SK-N-SH (cell line): ENCODE data around the gene STK39.

Source experiments
- CHD2 ChIP-seq: fragments of 150-350 bp; IDR thresholded peaks from 2 replicates; pipeline ENCODE4 v1.6.1; 2018; ENCODE audit warnings: low read length; ENCODE audit not compliant: partially characterized antibody
- CTCF ChIP-seq: fragments of 200-600 bp; sonication (generic); IDR thresholded peaks from 2 replicates; pipeline ENCODE4 v1.6.1; 2017; ENCODE audit warnings: antibody characterized with exemption, mild to moderate bottlenecking, moderate library complexity
- FOXJ3 ChIP-seq: sonication (generic); formaldehyde crosslinking; IDR thresholded peaks from 2 replicates; pipeline ENCODE4 v1.5.1; 2020; ENCODE audit warnings: mild to moderate bottlenecking, missing genetic modification reagents
- PBX3 ChIP-seq: IDR thresholded peaks from 2 replicates; pipeline ENCODE4; 2012
- POLR2AphosphoS5 ChIP-seq: IDR thresholded peaks from 2 replicates; pipeline ENCODE4 v1.6.1; 2012; ENCODE audit warnings: low read depth, low read length
- RAD21 ChIP-seq: IDR thresholded peaks from 2 replicates; pipeline ENCODE4 v1.6.1; 2012; ENCODE audit warnings: mild to moderate bottlenecking, low read length
- RFX5 ChIP-seq: IDR thresholded peaks from 2 replicates; pipeline ENCODE4 v1.6.1; 2012; ENCODE audit warnings: mild to moderate bottlenecking, improper control_type of control experiment, low read length
- SIN3A ChIP-seq: IDR thresholded peaks from 2 replicates; pipeline ENCODE4 v1.6.1; 2012; ENCODE audit warnings: low read depth, mild to moderate bottlenecking, low read length, moderate library complexity, borderline replicate concordance
- YY1 ChIP-seq: IDR thresholded peaks from 2 replicates; pipeline ENCODE4 v1.4.0; 2012; ENCODE audit warnings: low read depth, mild to moderate bottlenecking

GRCh38 chr2:167946441-167946841 is 301.0 kb downstream of the STK39 start:
- TF ChIP-seq RFX5 (no peak), YY1 (no peak), POLR2AphosphoS5 (no peak), CTCF (no peak), PBX3 (no peak), RAD21 (no peak), SIN3A (no peak), FOXJ3 (CRISPR knock-in tag) (no peak), CHD2 (no peak)
